Fibroblast of skin of left biceps (primary cell): ENCODE measurements around the gene ANKRD30B.
"Not testable (repeated sequence)": the region's sequence is repeated elsewhere in the genome, so short reads cannot be mapped to it uniquely, and the experiment has no call there.

Experiments used
- DNase-seq, 2 experiments: peaks; one replicate each; pipeline ENCODE4 v3.0.0-alpha.2; 2013; ENCODE audit warnings: low read depth in 2 of 2

ANKRD30B gene

DNA sequence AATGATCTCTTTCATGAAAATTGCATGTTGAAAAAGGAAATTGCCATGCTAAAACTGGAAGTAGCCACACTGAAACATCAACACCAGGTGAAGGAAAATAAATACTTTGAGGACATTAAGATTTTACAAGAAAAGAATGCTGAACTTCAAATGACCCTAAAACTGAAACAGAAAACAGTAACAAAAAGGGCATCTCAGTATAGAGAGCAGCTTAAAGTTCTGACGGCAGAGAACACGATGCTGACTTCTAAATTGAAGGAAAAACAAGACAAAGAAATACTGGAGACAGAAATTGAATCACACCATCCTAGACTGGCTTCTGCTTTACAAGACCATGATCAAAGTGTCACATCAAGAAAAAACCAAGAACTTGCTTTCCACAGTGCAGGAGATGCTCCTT is 103.6 kb downstream of the ANKRD30B start:
- not testable (repeated sequence) for DNase-seq

GRCh38 chr18:14855634-14856033 is 107.7 kb downstream of the ANKRD30B start:
- DNase-seq, result not testable (repeated sequence)

- not testable (repeated sequence) for DNase-seq
Observed at GRCh38 chr18:14856256-14856655, 108.3 kb downstream of the ANKRD30B start.

GRCh38 chr18:14858514-14858913 is 110.5 kb downstream of the ANKRD30B start:
- DNase-seq, result not testable (repeated sequence)

- not testable (repeated sequence) for DNase-seq
Observed at GRCh38 chr18:14859995-14860394, 112.0 kb downstream of the ANKRD30B start.

GRCh38 chr18:14866426-14866825 is 118.5 kb downstream of the ANKRD30B start:
- not testable (repeated sequence) for DNase-seq

DNA sequence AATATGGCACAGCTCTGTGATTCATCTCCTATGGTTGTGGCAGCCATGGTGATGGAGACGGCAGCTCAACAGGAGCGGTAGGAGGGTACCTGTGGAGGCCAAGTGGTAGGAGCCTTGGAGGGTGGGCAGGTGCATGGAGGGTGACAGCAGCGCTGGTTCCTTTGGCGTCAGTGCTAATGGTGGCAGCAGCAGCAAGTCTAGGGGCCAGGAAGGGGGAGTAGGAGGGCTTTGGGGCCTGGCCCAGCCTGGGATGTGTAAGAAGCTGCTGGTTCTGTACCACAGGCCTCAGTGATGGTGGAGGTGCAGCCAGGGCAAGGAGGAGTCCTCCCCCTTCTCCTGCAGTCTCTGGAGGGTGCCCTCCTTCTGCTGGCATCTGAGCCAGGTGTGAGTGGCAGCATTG is 120.0 kb downstream of the ANKRD30B start:
- not testable (repeated sequence) for DNase-seq

DNA sequence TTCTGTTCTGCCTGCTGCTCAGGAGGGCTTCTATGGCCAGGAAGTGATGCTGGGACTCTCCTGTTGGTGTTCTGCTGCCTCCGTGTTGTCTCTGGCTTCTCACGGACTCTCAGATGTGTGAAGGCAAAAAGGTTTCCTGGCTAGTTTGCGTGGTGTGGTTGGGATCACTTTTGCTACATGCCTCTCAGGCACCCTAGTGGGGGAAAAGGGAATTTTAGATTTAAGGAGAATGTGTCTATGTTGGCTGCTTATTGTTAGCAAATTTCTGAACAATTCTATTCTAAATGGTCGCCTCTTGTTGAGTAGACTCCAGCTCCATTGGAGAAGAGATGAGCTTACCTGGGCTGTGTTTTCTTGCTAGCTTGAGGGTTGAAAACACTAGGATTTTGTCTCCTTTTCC is 120.9 kb downstream of the ANKRD30B start:
- not testable (repeated sequence) for DNase-seq

DNA sequence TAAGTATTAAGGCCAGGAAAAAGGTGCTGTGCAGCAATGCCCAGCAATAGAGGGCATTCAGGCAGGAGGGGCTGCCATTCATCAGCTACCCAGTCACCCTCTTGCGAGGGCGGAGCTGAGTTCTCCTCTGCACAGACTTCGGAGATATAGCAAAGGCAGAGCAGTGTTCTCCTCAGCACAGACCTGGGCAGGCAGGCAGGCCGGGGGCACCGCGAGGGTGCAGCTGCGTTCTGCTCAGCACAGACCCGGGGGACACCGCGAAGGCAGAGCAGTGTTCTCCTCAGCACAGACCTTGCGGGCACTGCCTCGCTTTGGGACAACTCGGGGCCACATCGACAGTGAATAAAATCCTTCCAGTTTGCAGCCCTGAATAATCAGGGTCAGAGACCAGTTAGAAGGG is 130.9 kb downstream of the ANKRD30B start:
- DNase-seq, result not testable (repeated sequence)

- DNase-seq, result no peak
Observed at GRCh38 chr18:14900435-14900834, 152.5 kb downstream of the ANKRD30B start.
